ENCODE results near the gene ISM2.
A peak's percentile ranks its signal among the peaks of the same experiment; 100 is the strongest.

Gene ISM2

DNA sequence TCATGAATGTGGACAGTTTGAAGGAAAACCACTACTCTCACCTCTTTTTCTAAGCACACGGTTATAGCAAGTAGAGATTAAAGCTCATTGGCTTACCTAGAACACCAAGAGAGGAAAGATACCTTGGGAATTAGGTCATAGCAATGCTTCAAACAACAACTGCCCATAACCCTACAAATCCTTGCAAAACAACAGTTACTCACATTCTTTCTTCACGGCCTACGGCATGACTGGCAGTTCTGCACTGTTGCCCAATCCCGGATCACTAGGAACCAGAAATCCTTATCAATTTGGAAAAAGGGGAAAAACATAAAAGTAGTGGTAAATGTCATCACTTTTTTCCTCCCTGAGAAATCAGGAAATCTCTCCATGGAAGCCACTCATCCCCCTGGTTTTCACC lies 9.6 kb upstream of the ISM2 start:
- no peak overlapping the region for H3K9ac ChIP-seq (ENCODE audit: low read length)
- no peak overlapping the region for H2AFZ ChIP-seq (ENCODE audit: insufficient read depth, low read length, poor library complexity)
- no CpG with 5 or more reads among the region's 4 CpGs for WGBS (ENCODE audit: extremely low coverage, insufficient coverage, insufficient read length)
- H4K91ac ChIP-seq (ENCODE audit: low read depth, low read length) = no peak overlapping the region
- DNase-seq = peak; percentile 87 to 96
- no peak overlapping the region for H2BK5ac ChIP-seq (ENCODE audit: low read depth, low read length, poor library complexity)
- H4K12ac ChIP-seq (ENCODE audit: low read depth, low read length) = no peak overlapping the region
- H2BK120ac ChIP-seq (ENCODE audit: insufficient read depth, low read length, poor library complexity) = no peak overlapping the region
- H3K79me2 ChIP-seq (ENCODE audit: control insufficient read depth, insufficient read depth, low read length, poor library complexity) = no peaks in the 10 kb centered on the region
- no peak overlapping the region for H3K4ac ChIP-seq (ENCODE audit: low read depth, low read length)
- H4K8ac ChIP-seq (ENCODE audit: low read depth, low read length) = no peak overlapping the region
- peaks cover 0 to 5% of the 10 kb centered on the region in 2 experiments for H3K4me1 ChIP-seq (ENCODE audit: control insufficient read depth in 1 of 2, insufficient read depth in 2 of 2, low read length in 2 of 2)
- H3K9me3 ChIP-seq (ENCODE audit: insufficient read depth, low read depth, low read length) = no peaks in the 10 kb centered on the region
- H3K27me3 ChIP-seq (ENCODE audit: insufficient read depth, low read length) = no peaks in the 10 kb centered on the region
- H2BK12ac ChIP-seq (ENCODE audit: low read length) = no peak overlapping the region
- H3K79me1 ChIP-seq (ENCODE audit: low read length) = peaks cover 2% of the 10 kb centered on the region
- H3K36me3 ChIP-seq (ENCODE audit: control insufficient read depth in 1 of 2, insufficient read depth in 2 of 2, low read length in 2 of 2) = peaks cover 9 to 15% of the 10 kb centered on the region in 2 experiments
- no peak overlapping the region for H3K4me3 ChIP-seq (ENCODE audit: low read depth, low read length)
- H2AK5ac ChIP-seq (ENCODE audit: low read length) = no peak overlapping the region
- no peak overlapping the region for H3K4me2 ChIP-seq (ENCODE audit: low read length)
- no peak overlapping the region for H3K18ac ChIP-seq (ENCODE audit: low read length)
- peak overlapping the region; percentile 23 for H3K27ac ChIP-seq (ENCODE audit: low read depth, low read length)
- no peak overlapping the region for H3K23ac ChIP-seq (ENCODE audit: low read length)
- H3K14ac ChIP-seq (ENCODE audit: low read length) = no peak overlapping the region

GRCh38 chr14:77507762-77508161 lies 9.1 kb upstream of the ISM2 start:
- Histone ChIP-seq H2AK5ac (ENCODE audit: low read length) (no peak overlapping the region), H3K4me2 (ENCODE audit: low read length) (no peak overlapping the region), H3K9ac (ENCODE audit: low read length) (no peak overlapping the region), H4K8ac (ENCODE audit: low read depth, low read length) (no peak overlapping the region), H3K4me1 (ENCODE audit: control insufficient read depth in 1 of 2, insufficient read depth in 2 of 2, low read length in 2 of 2) (peaks cover 0 to 5% of the 10 kb centered on the region in 2 experiments), H3K27ac (ENCODE audit: low read depth, low read length) (no peak overlapping the region), H3K4ac (ENCODE audit: low read depth, low read length) (no peak overlapping the region), H3K9me3 (ENCODE audit: insufficient read depth, low read depth, low read length) (no peaks in the 10 kb centered on the region), H4K12ac (ENCODE audit: low read depth, low read length) (no peak overlapping the region), H3K79me2 (ENCODE audit: control insufficient read depth, insufficient read depth, low read length, poor library complexity) (no peaks in the 10 kb centered on the region), H3K79me1 (ENCODE audit: low read length) (peaks cover 2% of the 10 kb centered on the region), H3K27me3 (ENCODE audit: insufficient read depth, low read length) (no peaks in the 10 kb centered on the region), H2BK120ac (ENCODE audit: insufficient read depth, low read length, poor library complexity) (no peak overlapping the region), H4K91ac (ENCODE audit: low read depth, low read length) (no peak overlapping the region), H3K18ac (ENCODE audit: low read length) (no peak overlapping the region), H3K14ac (ENCODE audit: low read length) (no peak overlapping the region), H2BK12ac (ENCODE audit: low read length) (no peak overlapping the region), H2AFZ (ENCODE audit: insufficient read depth, low read length, poor library complexity) (no peak overlapping the region), H3K36me3 (ENCODE audit: control insufficient read depth in 1 of 2, insufficient read depth in 2 of 2, low read length in 2 of 2) (peaks cover 9 to 15% of the 10 kb centered on the region in 2 experiments), H3K4me3 (ENCODE audit: low read depth, low read length) (no peak overlapping the region), H3K23ac (ENCODE audit: low read length) (no peak overlapping the region), H2BK5ac (ENCODE audit: low read depth, low read length, poor library complexity) (no peak overlapping the region)
- DNase-seq = no peak
- WGBS (ENCODE audit: extremely low coverage, insufficient coverage, insufficient read length) = no CpG with 5 or more reads among the region's 3 CpGs

DNA sequence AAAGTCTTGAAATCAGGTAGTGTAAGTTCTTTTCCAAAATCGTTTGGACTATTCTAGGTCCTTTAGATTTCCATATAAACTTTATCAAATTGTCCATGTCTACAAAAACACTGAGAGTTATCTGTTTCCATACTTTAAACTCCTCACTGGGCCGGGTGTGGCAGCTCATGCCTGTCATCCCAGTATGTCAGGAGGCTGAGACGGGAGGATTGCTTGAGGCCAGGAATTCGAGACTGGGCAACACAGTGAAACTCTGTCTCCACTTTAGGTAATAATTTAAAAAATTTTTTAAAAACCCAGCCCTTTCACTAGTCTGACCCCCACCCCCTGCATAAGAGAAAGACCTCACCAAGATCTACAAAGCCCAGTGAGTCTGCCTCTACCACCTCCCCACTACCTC lies 6.4 kb upstream of the ISM2 start:
- Histone ChIP-seq H3K9me3 (ENCODE audit: insufficient read depth, low read depth, low read length) (peaks cover 2% of the 10 kb centered on the region), H2AK5ac (ENCODE audit: low read length) (no peak overlapping the region), H3K23ac (ENCODE audit: low read length) (no peak overlapping the region), H2BK5ac (ENCODE audit: low read depth, low read length, poor library complexity) (no peak overlapping the region), H2BK120ac (ENCODE audit: insufficient read depth, low read length, poor library complexity) (no peak overlapping the region), H3K4me3 (ENCODE audit: low read depth, low read length) (no peak overlapping the region), H3K14ac (ENCODE audit: low read length) (no peak overlapping the region), H3K4ac (ENCODE audit: low read depth, low read length) (no peak overlapping the region), H3K4me2 (ENCODE audit: low read length) (no peak overlapping the region), H3K79me1 (ENCODE audit: low read length) (peaks cover 2% of the 10 kb centered on the region), H3K27me3 (ENCODE audit: insufficient read depth, low read length) (no peaks in the 10 kb centered on the region), H4K12ac (ENCODE audit: low read depth, low read length) (no peak overlapping the region), H2AFZ (ENCODE audit: insufficient read depth, low read length, poor library complexity) (no peak overlapping the region), H3K4me1 (ENCODE audit: control insufficient read depth in 1 of 2, insufficient read depth in 2 of 2, low read length in 2 of 2) (peaks cover 0 to 5% of the 10 kb centered on the region in 2 experiments), H4K8ac (ENCODE audit: low read depth, low read length) (no peak overlapping the region), H3K9ac (ENCODE audit: low read length) (no peak overlapping the region), H2BK12ac (ENCODE audit: low read length) (no peak overlapping the region), H3K79me2 (ENCODE audit: control insufficient read depth, insufficient read depth, low read length, poor library complexity) (no peaks in the 10 kb centered on the region), H3K36me3 (ENCODE audit: control insufficient read depth in 1 of 2, insufficient read depth in 2 of 2, low read length in 2 of 2) (peaks cover 4 to 5% of the 10 kb centered on the region in 2 experiments), H4K91ac (ENCODE audit: low read depth, low read length) (no peak overlapping the region), H3K18ac (ENCODE audit: low read length) (no peak overlapping the region), H3K27ac (ENCODE audit: low read depth, low read length) (no peak overlapping the region)
- WGBS (ENCODE audit: extremely low coverage, insufficient coverage, insufficient read length) = no CpG with 5 or more reads among the region's 4 CpGs
- peak; percentile 80 to 88 for DNase-seq

- no CpG with 5 or more reads among the region's 5 CpGs for WGBS (ENCODE audit: extremely low coverage, insufficient coverage, insufficient read length)
- Histone ChIP-seq H3K23ac (ENCODE audit: low read length) (no peak overlapping the region), H3K79me2 (ENCODE audit: control insufficient read depth, insufficient read depth, low read length, poor library complexity) (no peaks in the 10 kb centered on the region)
These were observed 4.5 kb upstream of the ISM2 start for GRCh38 chr14:77503138-77503537.

More at GRCh38 chr14:77503138-77503537, 4.5 kb upstream of the ISM2 start:
- Histone ChIP-seq H3K14ac (ENCODE audit: low read length) (no peak overlapping the region), H2BK5ac (ENCODE audit: low read depth, low read length, poor library complexity) (no peak overlapping the region), H4K12ac (ENCODE audit: low read depth, low read length) (no peak overlapping the region), H3K9me3 (ENCODE audit: insufficient read depth, low read depth, low read length) (peaks cover 6% of the 10 kb centered on the region), H3K27me3 (ENCODE audit: insufficient read depth, low read length) (peaks cover 16% of the 10 kb centered on the region), H3K27ac (ENCODE audit: low read depth, low read length) (no peak overlapping the region), H4K8ac (ENCODE audit: low read depth, low read length) (no peak overlapping the region), H4K91ac (ENCODE audit: low read depth, low read length) (no peak overlapping the region), H2BK12ac (ENCODE audit: low read length) (no peak overlapping the region), H3K4me1 (ENCODE audit: control insufficient read depth in 1 of 2, insufficient read depth in 2 of 2, low read length in 2 of 2) (peaks cover 2 to 9% of the 10 kb centered on the region in 2 experiments), H3K79me1 (ENCODE audit: low read length) (peaks cover 2% of the 10 kb centered on the region), H3K4ac (ENCODE audit: low read depth, low read length) (no peak overlapping the region), H3K36me3 (ENCODE audit: control insufficient read depth in 1 of 2, insufficient read depth in 2 of 2, low read length in 2 of 2) (peaks cover 4 to 5% of the 10 kb centered on the region in 2 experiments), H3K18ac (ENCODE audit: low read length) (no peak overlapping the region), H3K9ac (ENCODE audit: low read length) (no peak overlapping the region), H3K4me3 (ENCODE audit: low read depth, low read length) (no peak overlapping the region), H3K4me2 (ENCODE audit: low read length) (no peak overlapping the region), H2AK5ac (ENCODE audit: low read length) (no peak overlapping the region), H2BK120ac (ENCODE audit: insufficient read depth, low read length, poor library complexity) (no peak overlapping the region), H2AFZ (ENCODE audit: insufficient read depth, low read length, poor library complexity) (no peak overlapping the region)
- DNase-seq = no peak

Measured in trophoblast cell (in vitro differentiated cells and primary cell).